IPS-18c (cell line): ENCODE data around the gene STK32C.

ENCODE experiments used
- H3K4me3 ChIP-seq: 2 replicates; pipeline ENCODE4 v1.7.0; 2013; ENCODE audit warnings: low read depth, mild to moderate bottlenecking, low read length, moderate library complexity; ENCODE audit not compliant: insufficient read depth
- H3K9me3 ChIP-seq: one replicate; pipeline ENCODE4 v1.6.1; 2013; ENCODE audit warnings: mild to moderate bottlenecking, low read length, moderate library complexity; ENCODE audit not compliant: control insufficient read depth, insufficient read depth

Gene STK32C

DNA sequence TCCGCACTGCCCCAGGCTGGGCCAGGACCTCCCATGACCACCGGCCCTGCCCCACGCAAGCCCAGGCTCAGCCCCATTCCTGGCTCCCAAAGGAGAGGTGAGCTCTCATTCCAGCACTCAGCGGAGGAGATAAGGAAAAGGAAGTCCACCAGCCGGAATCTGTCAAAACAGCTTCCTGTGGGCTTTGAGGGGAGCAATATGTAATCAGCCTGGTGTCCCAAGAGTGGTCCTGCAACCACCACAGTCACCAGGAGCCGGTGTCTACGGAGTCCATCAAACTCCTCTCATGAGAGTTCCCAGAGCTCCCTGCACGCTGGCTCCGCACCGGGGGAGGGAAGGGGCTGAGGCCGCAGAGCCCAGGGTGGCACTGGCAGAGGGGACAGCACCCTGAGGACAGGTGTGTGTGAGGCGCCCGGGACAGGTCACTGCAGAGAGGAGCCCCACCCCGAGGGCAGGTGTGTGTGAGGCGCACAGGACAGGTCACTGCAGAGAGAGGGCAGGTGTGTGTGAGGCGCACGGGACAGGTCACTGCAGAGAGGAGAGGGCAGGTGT lies 57.9 kb downstream of the STK32C start:
- H3K4me3 ChIP-seq, result no peak overlapping the region
- H3K9me3 ChIP-seq, result no peaks in the 10 kb centered on the region

DNA sequence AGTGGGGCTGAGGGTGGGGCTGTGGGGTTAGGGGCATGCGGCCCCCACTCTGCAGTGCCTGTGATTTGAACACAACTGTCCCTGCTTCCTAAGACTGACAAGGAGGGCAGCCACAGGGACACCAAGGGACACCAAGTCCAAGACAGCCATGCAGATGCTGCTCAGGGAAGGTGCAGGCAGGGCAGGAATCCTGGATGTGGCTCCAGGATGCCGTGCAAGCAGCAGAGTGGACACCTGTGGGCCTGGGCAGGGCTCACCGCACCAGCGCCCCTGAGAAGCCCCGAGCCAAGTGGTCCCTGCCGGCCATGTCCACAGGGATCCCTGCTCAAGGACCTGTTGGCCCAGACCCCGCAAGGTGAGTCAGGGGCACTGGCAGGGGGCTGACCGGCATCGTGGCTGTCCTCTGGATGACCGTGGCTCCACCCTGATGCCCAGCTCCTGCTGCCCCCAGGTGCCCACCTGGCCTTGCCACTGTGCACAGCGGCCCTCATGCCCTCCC lies 58.5 kb downstream of the STK32C start:
- Histone ChIP-seq H3K4me3 (no peak overlapping the region), H3K9me3 (no peaks in the 10 kb centered on the region)

DNA sequence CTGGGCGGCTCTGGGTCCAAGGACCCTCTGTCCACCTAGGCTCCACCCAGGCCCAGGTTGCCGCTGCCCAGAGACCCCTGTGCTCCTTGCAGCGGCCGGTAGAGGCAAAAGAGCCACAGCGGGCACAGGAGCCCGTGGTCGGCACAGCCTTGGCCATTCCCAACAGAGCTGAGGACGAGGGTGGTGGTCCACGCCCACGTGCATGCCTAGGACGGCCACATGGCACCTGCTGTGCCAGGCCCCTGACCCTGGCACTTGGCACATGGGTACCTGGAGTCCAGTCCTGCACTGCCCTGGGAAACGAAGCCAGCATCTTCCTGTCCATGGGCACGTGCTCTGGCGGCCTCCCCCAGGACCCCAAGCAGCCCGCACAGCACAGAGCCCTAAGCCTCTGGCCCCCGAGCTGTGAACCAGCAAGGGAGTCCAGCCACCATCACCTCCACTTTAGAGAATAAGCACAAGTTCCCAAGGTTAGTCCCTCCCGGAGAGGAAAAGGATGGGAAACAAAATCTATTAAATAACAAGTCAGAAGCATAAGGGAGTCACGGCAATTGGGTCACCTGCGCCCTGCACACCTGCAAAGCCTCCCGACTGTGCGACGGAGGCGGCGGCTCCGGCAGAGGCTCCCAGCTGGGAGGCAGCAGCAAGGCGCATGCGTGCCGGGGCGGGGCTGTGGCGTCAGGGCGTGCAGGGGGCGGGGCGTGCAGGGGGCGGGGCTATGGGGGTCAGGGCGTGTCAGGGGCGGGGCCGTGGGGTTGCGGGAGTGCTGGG lies 59.1 kb downstream of the STK32C start:
- H3K4me3 ChIP-seq, result peak overlapping the region; percentile 38

DNA sequence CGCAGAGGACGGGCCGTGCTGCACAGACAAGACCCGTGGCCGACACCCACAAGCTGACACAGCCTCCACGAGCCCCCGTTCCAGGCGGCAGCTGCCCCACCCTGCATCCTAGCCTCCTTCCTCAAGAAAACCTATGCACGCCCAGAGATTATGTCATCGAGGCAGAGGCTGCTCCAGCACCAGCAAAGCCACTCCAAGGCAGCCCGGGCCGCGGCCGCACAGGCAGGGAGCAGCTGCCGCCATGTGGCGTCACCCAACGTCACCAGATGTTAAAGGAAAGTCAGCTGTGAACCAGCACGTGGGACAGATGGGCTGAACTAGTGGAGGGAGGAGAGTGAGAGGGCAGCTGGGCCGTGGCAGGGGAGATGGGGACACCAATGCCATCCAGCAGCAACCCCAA lies 59.8 kb downstream of the STK32C start:
- H3K9me3 ChIP-seq, result no peaks in the 10 kb centered on the region
- no peak overlapping the region for H3K4me3 ChIP-seq

More for the DNA sequence above, 59.1 kb downstream of the STK32C start:
- H3K9me3 ChIP-seq, result no peaks in the 10 kb centered on the region

DNA sequence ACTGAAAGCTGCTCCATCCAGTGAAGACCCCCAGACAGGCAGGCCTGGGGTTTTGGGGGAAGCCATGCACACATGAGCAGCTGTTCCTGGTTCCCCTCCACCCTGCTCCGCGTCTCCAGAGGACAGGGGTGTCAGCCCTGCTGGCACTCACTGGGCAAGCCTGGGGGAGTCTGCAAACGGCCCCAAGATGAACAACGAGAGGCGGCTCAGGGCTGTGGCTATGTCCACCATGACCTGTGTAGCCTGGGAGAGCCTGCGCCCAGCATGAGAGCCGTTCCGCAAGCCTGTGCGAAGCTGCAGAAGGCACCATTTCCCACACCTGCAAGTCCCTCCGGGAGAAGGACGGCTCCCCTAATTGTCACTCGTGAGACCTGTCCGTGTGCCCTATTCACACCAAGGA lies 61.5 kb downstream of the STK32C start:
- Histone ChIP-seq H3K4me3 (no peak overlapping the region), H3K9me3 (no peaks in the 10 kb centered on the region)

DNA sequence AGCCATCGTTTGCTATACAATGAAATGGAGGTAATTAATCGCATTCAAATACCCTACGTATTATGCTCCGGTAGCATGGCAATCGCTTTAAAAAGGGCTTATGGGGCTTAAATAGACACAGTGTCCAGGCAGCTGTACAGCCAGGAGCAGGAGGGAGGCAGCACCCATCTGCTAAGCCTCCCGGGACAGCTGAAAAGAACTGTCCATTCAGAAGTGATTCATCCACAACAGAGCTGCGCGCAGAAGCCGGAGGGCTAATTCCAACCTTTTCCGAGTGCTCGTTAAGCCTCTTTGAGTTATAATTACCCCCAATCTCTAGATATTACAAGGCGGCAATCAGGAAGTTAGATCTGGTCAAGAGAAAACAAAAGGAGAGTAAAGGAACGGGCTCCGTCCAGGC lies 62.7 kb downstream of the STK32C start:
- no peaks in the 10 kb centered on the region for H3K9me3 ChIP-seq

DNA sequence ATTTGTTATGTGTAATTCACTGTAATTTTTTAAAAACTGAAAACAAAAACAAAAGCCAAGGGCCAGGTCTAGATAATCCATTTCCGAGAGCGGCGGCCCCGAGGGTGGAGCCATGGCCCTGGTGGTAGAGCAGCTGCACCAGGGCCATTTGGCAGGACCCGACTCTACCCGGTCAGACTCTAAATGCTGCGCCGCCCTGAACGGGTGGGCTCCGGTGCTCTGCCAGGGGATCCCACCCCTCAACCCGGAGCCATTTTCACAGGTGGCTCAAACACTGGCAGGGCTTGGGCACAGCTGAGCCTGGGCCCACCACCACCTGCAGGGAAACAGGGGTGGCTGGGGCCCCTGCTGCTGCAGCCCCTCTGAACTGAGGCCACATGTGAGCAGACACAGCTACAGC lies 64.1 kb downstream of the STK32C start:
- no peaks in the 10 kb centered on the region for H3K9me3 ChIP-seq
- H3K4me3 ChIP-seq, result no peak overlapping the region

More for the DNA sequence above, 62.7 kb downstream of the STK32C start:
- no peak overlapping the region for H3K4me3 ChIP-seq

DNA sequence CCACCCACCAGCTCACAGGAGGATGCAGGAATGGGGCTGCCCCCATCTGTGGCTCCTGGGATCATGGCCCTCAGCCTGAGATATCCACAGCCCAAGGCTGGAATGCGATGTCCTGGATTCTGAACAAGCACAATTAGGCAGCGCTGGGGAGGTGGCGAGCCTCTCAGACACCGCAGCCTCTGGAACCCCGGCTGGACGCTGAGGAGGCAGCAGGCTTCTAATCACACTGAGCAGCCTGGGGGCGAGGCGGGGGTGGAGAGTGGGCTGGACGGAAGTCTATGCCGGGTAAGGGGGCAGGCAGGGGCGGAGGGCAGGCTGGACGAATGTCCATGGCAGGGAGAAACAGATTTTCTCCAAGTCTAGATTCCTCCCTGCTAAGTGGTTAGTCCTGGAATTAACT lies 64.6 kb downstream of the STK32C start:
- H3K9me3 ChIP-seq, result no peaks in the 10 kb centered on the region
- no peak overlapping the region for H3K4me3 ChIP-seq

DNA sequence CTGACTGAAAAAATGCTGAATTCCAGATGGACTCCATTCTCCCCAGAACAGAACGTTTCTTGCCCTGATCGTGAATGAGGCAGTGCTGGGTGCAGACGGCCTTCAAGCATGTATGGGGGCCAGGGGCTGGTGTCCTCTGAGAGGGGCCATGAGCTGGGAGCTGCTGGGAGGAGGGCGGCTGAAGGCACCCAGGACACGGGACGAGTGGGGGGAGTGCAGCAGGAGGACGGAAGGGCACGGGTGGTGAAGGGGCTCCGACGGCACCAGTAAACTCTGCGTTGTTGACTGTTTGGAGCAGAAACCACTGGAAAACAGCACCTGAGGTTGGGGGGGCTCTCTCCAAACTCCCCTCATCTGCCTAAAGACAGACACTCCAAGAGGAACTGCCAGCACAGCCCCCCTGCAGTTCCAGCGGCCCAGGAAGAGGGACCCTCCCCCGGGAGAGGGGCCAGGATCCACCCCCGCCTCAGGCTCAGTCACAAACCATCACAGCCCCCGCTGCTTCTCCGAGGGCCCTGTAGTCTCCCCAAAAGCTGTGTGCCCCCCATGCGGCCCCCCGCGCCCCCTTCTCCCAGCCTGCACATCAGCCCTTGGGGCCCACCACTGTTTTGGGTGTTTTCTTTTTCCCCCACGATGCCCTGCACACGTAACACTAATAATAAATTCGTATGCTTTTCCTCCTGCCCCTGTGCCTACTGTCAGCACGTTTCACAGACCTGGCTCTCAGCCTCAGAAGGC lies 65.5 kb downstream of the STK32C start:
- no peaks in the 10 kb centered on the region for H3K9me3 ChIP-seq

DNA sequence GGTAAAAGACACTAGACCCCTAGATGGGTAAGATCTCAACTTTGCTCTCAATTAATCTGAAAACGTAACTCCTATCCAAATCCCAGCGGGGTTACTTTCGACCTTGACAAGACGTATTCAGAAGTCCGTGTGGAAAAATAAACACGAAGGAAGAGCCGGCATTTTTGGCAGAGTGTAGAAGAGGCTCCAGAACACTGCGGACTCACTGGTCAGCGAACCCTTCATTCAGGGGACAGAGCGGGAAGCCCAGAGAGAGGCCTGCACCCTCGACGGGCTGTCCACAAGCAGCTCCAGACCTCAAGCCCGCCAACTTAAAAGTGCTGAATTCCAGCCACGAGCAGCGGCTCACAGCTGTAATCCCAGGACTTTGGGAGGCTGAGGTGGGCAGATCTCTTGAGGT lies 66.3 kb downstream of the STK32C start:
- no peaks in the 10 kb centered on the region for H3K9me3 ChIP-seq
- H3K4me3 ChIP-seq, result no peak overlapping the region

More for the DNA sequence above, 65.5 kb downstream of the STK32C start:
- no peak overlapping the region for H3K4me3 ChIP-seq

DNA sequence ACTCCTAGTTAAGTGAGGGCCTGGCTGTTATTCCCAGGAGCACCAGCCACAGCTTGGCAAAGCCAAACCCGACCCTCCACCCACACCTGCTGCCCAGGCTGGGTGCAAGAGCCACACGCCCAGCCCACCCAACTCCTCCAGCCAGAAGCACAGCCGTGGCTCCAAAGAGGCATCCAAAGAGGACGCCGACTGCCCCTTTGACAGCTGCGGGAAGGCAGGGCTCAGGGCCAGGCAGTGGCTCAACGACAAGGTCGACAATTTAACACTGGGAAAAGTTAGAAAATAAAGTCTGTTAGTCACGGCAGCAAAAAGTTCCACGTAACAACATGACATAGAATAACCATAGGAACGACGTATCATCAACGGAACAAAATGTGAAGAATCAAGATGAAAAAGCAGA lies 66.7 kb downstream of the STK32C start:
- H3K9me3 ChIP-seq, result no peaks in the 10 kb centered on the region
- no peak overlapping the region for H3K4me3 ChIP-seq

DNA sequence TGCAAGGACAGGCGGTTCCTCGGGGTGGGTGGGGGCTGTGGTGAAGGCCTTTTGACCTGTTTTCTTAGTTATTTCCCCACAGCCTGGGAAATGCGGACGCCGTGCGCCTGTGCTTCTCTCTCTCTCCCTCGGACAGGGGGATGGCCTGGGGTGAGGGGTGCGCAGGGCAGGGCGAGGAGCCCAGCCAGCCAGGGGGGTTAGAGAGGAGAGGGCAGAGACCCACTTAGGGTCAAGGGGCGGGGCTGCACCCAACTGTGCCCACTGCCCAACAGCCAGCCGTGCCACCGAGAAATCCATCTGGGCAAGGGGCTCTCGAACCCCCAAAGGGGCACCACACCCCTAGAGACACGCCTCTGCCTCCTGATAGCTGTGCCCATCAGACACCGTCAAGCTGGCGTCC lies 67.2 kb downstream of the STK32C start:
- H3K9me3 ChIP-seq, result no peaks in the 10 kb centered on the region
- no peak overlapping the region for H3K4me3 ChIP-seq

DNA sequence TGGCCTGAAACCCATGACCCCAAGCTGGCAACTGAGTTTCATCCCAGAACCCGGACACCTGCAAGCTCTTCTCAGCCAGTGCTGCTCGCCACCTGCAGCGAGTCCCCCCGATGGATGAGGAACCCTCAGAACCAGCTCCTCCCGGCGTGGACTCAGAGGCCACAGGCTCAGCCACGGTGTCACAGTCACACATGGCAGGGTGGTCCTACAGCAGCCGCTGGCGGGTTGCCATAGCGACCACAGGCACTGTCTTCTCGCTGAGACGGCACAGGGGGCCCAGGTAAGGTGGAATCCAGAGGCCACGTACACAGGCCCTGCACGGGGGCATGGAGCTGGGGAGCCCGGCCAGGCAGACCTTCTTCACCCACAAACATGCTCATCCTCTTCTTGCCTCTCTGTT lies 67.6 kb downstream of the STK32C start:
- no peak overlapping the region for H3K4me3 ChIP-seq

DNA sequence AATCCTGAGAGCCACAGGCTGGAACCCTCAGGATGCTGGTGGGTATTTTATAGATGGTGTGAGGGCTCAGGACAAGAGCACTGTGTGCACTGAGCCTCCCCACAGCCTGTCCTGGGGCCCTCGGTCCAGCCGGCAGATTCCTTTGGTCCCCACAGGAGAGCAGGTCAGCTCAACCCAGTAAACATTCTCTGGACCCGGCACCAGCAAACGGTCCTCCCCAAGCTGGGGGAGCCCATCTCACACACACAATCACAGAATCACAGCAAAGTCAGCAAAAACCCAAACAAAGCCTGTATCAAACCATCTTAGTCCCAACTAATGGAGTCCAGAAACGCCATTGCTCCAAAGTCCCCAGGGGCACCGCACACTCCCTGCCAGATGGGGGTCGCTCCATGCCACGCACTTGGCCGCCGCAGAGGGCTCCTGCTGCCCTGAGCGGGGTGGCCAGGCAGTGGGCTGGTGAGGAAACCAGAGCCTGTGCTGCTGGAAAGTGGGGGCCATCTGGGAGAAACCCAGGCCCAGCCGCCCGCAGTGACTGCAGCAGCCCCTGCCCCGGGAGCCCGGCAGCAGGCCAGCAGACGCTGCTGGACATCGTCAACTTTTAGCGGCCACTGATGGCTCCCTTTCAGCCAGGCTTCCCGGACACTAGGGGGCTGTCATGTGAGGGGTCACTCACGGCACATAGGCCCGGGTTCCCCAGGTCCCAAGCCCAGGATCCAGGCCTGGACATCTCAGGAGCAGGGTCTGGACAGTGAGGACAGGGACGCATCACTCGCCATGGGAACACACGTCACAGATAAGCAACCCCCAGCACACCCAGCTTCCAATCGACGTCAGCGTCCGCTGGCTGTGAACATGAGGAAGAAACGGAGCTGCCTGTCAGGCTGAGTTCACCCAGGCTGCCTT lies 68.4 kb downstream of the STK32C start:
- H3K9me3 ChIP-seq, result no peaks in the 10 kb centered on the region
- no peak overlapping the region for H3K4me3 ChIP-seq

More for the DNA sequence above, 67.6 kb downstream of the STK32C start:
- H3K9me3 ChIP-seq, result no peaks in the 10 kb centered on the region

DNA sequence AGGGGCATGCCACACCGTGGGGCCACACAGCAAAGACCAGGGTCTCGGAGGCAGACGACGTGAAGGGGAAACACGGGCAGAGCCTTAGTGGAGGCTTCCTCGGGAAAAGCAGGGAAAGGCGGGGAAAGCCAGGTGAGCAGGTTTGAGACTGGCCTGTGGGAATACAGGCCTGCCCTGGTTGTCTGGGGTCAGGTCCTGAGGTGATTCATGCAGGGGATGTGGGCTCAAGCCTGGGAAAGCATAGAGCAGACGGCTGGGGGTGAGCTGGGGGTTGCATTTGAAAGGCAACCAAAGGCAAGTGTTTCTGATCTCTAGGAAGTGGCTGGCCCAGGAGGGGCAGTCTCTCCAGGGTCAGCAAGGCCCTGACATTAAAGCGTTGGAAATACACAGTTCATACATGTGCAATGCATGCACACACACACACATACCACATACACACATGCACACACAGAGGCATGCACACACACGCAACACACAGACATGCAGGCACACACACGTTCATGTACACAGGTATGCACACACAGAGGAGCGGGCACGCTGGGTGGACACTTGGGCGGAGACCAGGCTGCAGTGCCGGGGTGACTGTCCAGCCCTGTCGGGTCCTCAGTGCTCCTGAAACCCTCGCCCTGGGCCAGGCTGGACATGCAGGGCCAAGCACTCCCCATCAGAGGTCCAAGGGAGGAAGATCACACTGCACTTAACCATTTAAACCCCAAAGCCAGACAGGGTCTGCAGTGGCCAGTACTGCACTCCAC lies 69.2 kb downstream of the STK32C start:
- Histone ChIP-seq H3K9me3 (no peaks in the 10 kb centered on the region), H3K4me3 (no peak overlapping the region)

DNA sequence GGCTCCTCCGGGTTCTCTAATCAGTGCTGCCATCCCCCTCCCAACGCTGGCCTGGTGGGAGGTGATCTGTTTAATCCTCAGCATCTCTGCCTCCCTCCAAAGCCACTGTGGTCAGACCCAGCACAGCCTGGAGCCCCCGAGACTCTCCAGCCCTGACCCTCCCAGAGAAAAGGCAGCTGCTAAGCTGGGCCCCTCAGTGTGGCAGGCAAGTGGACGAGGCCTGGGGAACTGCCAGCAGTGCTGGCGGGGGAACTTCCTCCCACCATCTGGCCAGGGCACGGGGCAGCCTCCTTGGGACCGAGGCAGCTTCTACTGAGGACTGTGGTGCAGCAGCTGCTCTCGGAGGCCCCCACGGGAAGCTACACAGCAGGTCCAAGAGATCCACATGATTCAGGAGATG lies 69.9 kb downstream of the STK32C start:
- Histone ChIP-seq H3K4me3 (no peak overlapping the region), H3K9me3 (no peaks in the 10 kb centered on the region)
